Ectodermal cell (in vitro differentiated cells): ENCODE results near the gene MRTFB.

Source experiments
- H3K27ac ChIP-seq: 2 replicates; pipeline ENCODE4 v1.7.0; 2013; ENCODE audit warnings: mild to moderate bottlenecking, low read depth, low read length; ENCODE audit not compliant: insufficient read depth, poor library complexity, severe bottlenecking
- H3K27me3 ChIP-seq: 2 replicates; pipeline ENCODE4 v1.7.0; 2013; ENCODE audit warnings: mild to moderate bottlenecking, low read length; ENCODE audit not compliant: insufficient read depth, control insufficient read depth, poor library complexity, severe bottlenecking
- H3K36me3 ChIP-seq: one replicate; pipeline ENCODE4 v1.7.0; 2013; ENCODE audit warnings: low read length; ENCODE audit not compliant: control insufficient read depth, insufficient read depth
- H3K4me1 ChIP-seq: one replicate; pipeline ENCODE4 v1.7.0; 2013; ENCODE audit warnings: low read length; ENCODE audit not compliant: control insufficient read depth, insufficient read depth
- H3K4me3 ChIP-seq: 2 replicates; pipeline ENCODE4 v1.7.0; 2013; ENCODE audit warnings: low read depth, low read length, control low read depth; ENCODE audit not compliant: insufficient read depth
- H3K9me3 ChIP-seq: 2 replicates; pipeline ENCODE4 v1.7.0; 2013; ENCODE audit warnings: mild to moderate bottlenecking, low read length, moderate library complexity; ENCODE audit not compliant: control insufficient read depth
- WGBS, 2 experiments: methylation state at CpG; one replicate each; pipeline ENCODE4 v1.1.7; 2013; ENCODE audit warnings: missing lambda C conversion rate in 2 of 2; 5-methylcytosine and 5-hydroxymethylcytosine counted together

Gene MRTFB

DNA sequence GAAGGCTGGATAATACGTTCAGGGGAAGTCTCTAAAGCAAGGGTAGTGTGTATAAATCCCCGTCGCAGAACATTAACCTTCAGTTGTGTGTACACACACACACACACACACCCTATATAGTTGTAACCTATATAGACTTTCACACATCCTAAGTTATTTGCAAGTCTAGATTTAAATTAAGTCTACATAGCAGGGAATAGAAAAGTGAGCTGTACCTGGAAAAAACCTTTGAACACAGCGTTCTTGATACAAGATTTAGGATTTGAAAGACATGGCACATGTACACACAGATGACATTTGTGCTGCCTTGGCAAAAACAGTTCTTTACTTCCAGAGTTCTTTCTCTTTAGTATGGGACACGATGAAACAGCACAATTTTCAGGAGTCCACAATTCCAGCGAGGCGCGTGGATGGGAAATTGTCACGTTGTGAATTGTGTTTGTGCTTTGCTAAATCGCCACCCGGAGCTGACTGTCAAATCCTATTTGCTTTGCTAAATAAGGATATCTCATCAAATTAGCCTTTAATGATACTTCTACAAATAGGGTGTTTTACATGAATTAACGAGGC lies 233.9 kb downstream of the MRTFB start:
- Histone ChIP-seq H3K4me1 (peaks cover 34% of the 10 kb centered on the region), H3K4me3 (no peak overlapping the region), H3K27ac (no peak overlapping the region), H3K27me3 (peaks cover 20% of the 10 kb centered on the region), H3K36me3 (no peaks in the 10 kb centered on the region), H3K9me3 (no peaks in the 10 kb centered on the region)
- 76 to 78% methylated on average over 9 to 11 of the region's 12 CpGs for WGBS, 2 experiments

- Histone ChIP-seq H3K4me3 (no peak overlapping the region), H3K27ac (peak overlapping the region; percentile 8), H3K27me3 (peaks cover 14% of the 10 kb centered on the region), H3K4me1 (peaks cover 40% of the 10 kb centered on the region), H3K9me3 (no peaks in the 10 kb centered on the region), H3K36me3 (no peaks in the 10 kb centered on the region)
- WGBS, 2 experiments = 79 to 82% methylated on average over 11 of the region's 11 CpGs
Observed at GRCh38 chr16:14306485-14307058, 235.5 kb downstream of the MRTFB start.

- Histone ChIP-seq H3K4me3 (no peak overlapping the region), H3K9me3 (no peaks in the 10 kb centered on the region), H3K27ac (no peak overlapping the region), H3K27me3 (peaks cover 13% of the 10 kb centered on the region), H3K36me3 (no peaks in the 10 kb centered on the region), H3K4me1 (peaks cover 40% of the 10 kb centered on the region)
- WGBS, 2 experiments = 67 to 68% methylated on average over 10 of the region's 10 CpGs
Observed at GRCh38 chr16:14307059-14307526, 236.0 kb downstream of the MRTFB start.

DNA sequence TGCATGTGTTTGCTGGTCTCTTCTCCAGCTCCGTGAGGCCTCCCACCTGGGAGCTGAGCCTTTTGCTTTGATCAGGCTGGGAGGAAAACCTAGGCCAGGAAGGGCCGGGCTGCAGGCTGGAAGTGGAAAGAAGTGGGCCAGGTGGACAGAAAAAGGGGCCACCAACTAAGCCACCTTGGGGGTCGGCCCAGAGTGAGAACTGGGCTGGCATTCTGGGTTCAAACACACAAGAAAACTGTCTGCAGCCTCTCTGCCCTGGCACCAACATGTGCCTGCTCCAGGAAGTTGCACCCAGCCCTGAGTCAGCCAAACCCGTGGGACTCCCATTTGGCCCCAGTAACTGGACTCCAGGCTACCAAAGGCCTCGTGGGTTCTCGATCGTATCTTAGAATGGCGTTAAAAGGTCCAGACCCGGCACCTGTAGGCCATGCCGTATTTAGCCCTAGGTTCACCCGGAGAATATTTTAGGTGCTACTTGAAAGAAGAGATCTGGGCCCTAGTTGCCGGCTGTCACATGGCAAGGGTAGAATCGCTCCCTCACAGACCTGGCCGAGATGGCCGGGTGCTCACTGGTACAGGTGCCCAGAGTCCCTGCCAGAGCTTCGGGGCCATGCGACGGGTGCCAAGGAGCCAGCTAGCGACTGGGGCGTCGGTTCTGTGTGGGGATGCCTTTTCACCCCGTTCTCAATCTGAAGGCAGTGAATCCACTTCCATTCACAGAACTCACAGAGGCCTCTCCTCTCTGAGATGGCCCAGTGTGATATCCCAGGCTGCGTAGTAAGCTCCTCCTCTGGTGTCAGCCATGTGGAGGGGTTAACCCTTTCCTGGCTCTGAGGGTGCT lies 236.6 kb downstream of the MRTFB start:
- Histone ChIP-seq H3K9me3 (no peaks in the 10 kb centered on the region), H3K27ac (no peak overlapping the region), H3K4me3 (no peak overlapping the region), H3K27me3 (peaks cover 13% of the 10 kb centered on the region), H3K4me1 (peaks cover 40% of the 10 kb centered on the region), H3K36me3 (no peaks in the 10 kb centered on the region)
- 73% methylated on average over 23 of the region's 23 CpGs for WGBS, 2 experiments

- no peak overlapping the region for H3K27ac ChIP-seq
- peaks cover 40% of the 10 kb centered on the region for H3K4me1 ChIP-seq
- 92% methylated on average over 1 of the region's 1 CpG for WGBS, 2 experiments
- H3K36me3 ChIP-seq = no peaks in the 10 kb centered on the region
- H3K9me3 ChIP-seq = no peaks in the 10 kb centered on the region
- H3K4me3 ChIP-seq = no peak overlapping the region
- H3K27me3 ChIP-seq = peaks cover 7% of the 10 kb centered on the region
Observed at GRCh38 chr16:14308368-14308723, 237.2 kb downstream of the MRTFB start.

- WGBS, 2 experiments = 74 to 75% methylated on average over 26 of the region's 26 CpGs
- H3K36me3 ChIP-seq = no peaks in the 10 kb centered on the region
- no peaks in the 10 kb centered on the region for H3K9me3 ChIP-seq
- no peaks in the 10 kb centered on the region for H3K27me3 ChIP-seq
- H3K4me1 ChIP-seq = peaks cover 40% of the 10 kb centered on the region
- no peak overlapping the region for H3K27ac ChIP-seq
- H3K4me3 ChIP-seq = no peak overlapping the region
Observed at GRCh38 chr16:14309001-14309886, 238.1 kb downstream of the MRTFB start.

DNA sequence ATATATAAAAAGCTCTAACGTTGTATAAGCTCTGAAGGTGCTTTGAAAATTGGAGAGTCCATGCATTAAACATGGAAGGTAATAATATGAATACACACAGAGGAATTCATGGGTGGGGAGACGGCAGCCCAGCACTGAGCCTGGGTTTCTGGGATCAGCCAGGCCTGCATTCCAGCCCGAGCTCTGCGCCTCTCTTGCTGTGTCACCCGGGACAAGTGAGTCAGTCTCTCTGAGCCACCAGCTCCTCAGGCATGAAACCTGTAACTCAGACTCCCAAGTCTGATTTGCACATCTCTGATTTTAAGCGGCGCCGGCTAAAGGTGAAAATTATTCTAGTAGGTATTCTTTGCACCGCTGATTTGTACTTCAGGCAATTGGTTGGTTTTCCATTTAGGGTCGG lies 238.8 kb downstream of the MRTFB start:
- H3K27me3 ChIP-seq = no peaks in the 10 kb centered on the region
- 81 to 85% methylated on average over 10 of the region's 10 CpGs for WGBS, 2 experiments

GRCh38 chr16:14310519-14310991 lies 239.4 kb downstream of the MRTFB start:
- no peaks in the 10 kb centered on the region for H3K27me3 ChIP-seq
- no peaks in the 10 kb centered on the region for H3K9me3 ChIP-seq
- no peak overlapping the region for H3K4me3 ChIP-seq
- peaks cover 32% of the 10 kb centered on the region for H3K4me1 ChIP-seq
- WGBS, 2 experiments = 30 to 32% methylated on average over 10 of the region's 10 CpGs
- peak overlapping the region; percentile 8 for H3K27ac ChIP-seq
- no peaks in the 10 kb centered on the region for H3K36me3 ChIP-seq

More for the DNA sequence above, 238.8 kb downstream of the MRTFB start:
- Histone ChIP-seq H3K27ac (no peak overlapping the region), H3K4me1 (peaks cover 38% of the 10 kb centered on the region), H3K36me3 (no peaks in the 10 kb centered on the region), H3K9me3 (no peaks in the 10 kb centered on the region), H3K4me3 (no peak overlapping the region)

DNA sequence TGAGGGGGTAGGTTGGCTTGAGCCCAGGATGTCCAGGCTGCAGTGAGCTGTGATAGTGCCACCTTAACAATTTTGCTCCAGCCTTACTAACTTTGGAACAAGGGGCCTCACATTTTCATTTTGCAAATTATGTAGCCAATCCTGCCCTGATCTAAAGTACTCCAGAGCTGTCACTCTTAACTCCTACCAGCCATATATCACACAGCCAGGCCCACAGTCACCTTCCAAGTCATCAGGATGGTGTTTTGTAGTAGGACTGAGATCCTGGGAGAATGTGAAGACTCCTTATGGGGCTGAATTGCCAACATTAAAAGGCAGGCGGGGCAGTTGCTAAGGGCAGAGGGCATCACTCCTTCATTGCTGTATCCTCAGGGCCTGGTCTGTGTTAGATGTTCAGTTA lies 243.0 kb downstream of the MRTFB start:
- no peak overlapping the region for H3K4me3 ChIP-seq
- H3K27ac ChIP-seq = no peak overlapping the region
- peaks cover 6% of the 10 kb centered on the region for H3K4me1 ChIP-seq
- H3K9me3 ChIP-seq = no peaks in the 10 kb centered on the region
- no peaks in the 10 kb centered on the region for H3K36me3 ChIP-seq
- no peaks in the 10 kb centered on the region for H3K27me3 ChIP-seq
- 95 to 100% methylated on average over 1 of the region's 1 CpG for WGBS, 2 experiments
